H1 (cell line): Measurements from ENCODE around the gene SNRNP200. TPM values are rescaled to one million over a fixed set of nuclear protein-coding genes. Genes with fewer than 3 reads are reported as not detected.

ENCODE experiments used
- CTCF ChIA-PET: fragments of 300-600 bp; sonication (Branson Sonifier 250); formaldehyde crosslinking; loops from one replicate; lab custom pipeline; 2021; ENCODE audit not compliant: partially characterized antibody; lab: Charles Lee
- POLR2A ChIA-PET: fragments of 300-600 bp; sonication (Branson Sonifier 250); formaldehyde crosslinking; loops from one replicate; lab custom pipeline; 2021; ENCODE audit warnings: inconsistent platforms; ENCODE audit not compliant: partially characterized antibody; lab: Charles Lee
- DNase-seq, 2 experiments: peaks; one replicate each; pipeline versions ENCODE4 v3.0.0 to v3.0.0-alpha.2; 2010 to 2022; ENCODE audit warnings: low spot score in 2 of 2, low read depth in 1 of 2, mixed read lengths in 1 of 2
- FAIRE-seq: peaks from 2 replicates; lab custom pipeline; 2011; peaks lifted over from hg19 to GRCh38; lab: Jason Lieb, UNC
- H2AFZ ChIP-seq: 2 replicates; pipeline ENCODE4 v1.8.1; 2012; ENCODE audit warnings: low read length, inconsistent platforms
- H2AK5ac ChIP-seq: 2 replicates; pipeline ENCODE4 v1.6.1; 2013; ENCODE audit warnings: low read depth, low read length
- H2BK120ac ChIP-seq: replicated peaks from 2 replicates; pipeline ENCODE3; 2013; ENCODE audit warnings: low read depth, low read length, inconsistent platforms
- H2BK12ac ChIP-seq: 2 replicates; pipeline ENCODE4 v1.6.1; 2013; ENCODE audit warnings: low read depth, low read length
- H2BK15ac ChIP-seq: 2 replicates; pipeline ENCODE4 v1.6.1; 2013; ENCODE audit warnings: low read length
- H2BK20ac ChIP-seq: 2 replicates; pipeline ENCODE4 v1.6.1; 2013; ENCODE audit warnings: low read length
- H2BK5ac ChIP-seq: 2 replicates; pipeline ENCODE4 v1.6.1; 2013; ENCODE audit warnings: low read depth, low read length
- H3K14ac ChIP-seq: 2 replicates; pipeline ENCODE4 v1.6.1; 2013; ENCODE audit warnings: inconsistent platforms; ENCODE audit not compliant: insufficient read length
- H3K18ac ChIP-seq: 2 replicates; pipeline ENCODE4 v1.6.1; 2013; ENCODE audit warnings: low read length; ENCODE audit errors: extremely low read depth
- H3K23ac ChIP-seq: 2 replicates; pipeline ENCODE4 v1.6.1; 2013; ENCODE audit warnings: inconsistent platforms; ENCODE audit not compliant: insufficient read length
- H3K23me2 ChIP-seq: 2 replicates; pipeline ENCODE4 v1.6.1; 2013; ENCODE audit warnings: low read depth, low read length
- H3K27ac ChIP-seq: 2 replicates; pipeline ENCODE4 v1.6.1; 2011; ENCODE audit warnings: low read depth, low read length, inconsistent platforms
- H3K27me3 ChIP-seq, 4 experiments: replicated peaks in 1 of 4; 1 replicate in 1 of 4; 2 replicates in 3 of 4; pipeline versions ENCODE4 v1.6.1 to v1.8.1; 2011 to 2013; ENCODE audit warnings: low read length in 3 of 4, mild to moderate bottlenecking in 3 of 4, inconsistent platforms in 2 of 4, mixed read lengths in 2 of 4, moderate library complexity in 1 of 4; ENCODE audit not compliant: control insufficient read depth in 3 of 4, insufficient read depth in 3 of 4; ENCODE audit errors: extremely low read depth in 1 of 4
- H3K36me3 ChIP-seq, 4 experiments: 2 replicates each; pipeline versions ENCODE4 v1.6.1 to v1.8.1; 2011 to 2013; ENCODE audit warnings: mild to moderate bottlenecking in 4 of 4, low read length in 3 of 4, moderate library complexity in 2 of 4, control low read depth in 1 of 4, inconsistent platforms in 1 of 4; ENCODE audit not compliant: insufficient read depth in 4 of 4, control insufficient read depth in 2 of 4
- H3K4ac ChIP-seq: replicated peaks from 2 replicates; pipeline ENCODE3; 2013; ENCODE audit warnings: low read length, low read depth, mixed read lengths, inconsistent platforms; ENCODE audit not compliant: insufficient read length
- H3K4me1 ChIP-seq, 4 experiments: replicated peaks in 1 of 4; 1 replicate in 1 of 4; 2 replicates in 3 of 4; pipeline versions ENCODE4 v1.6.1 to v1.8.1; 2011 to 2013; ENCODE audit warnings: low read length in 3 of 4, inconsistent platforms in 2 of 4, mixed read lengths in 1 of 4; ENCODE audit not compliant: insufficient read depth in 4 of 4, control insufficient read depth in 3 of 4
- H3K4me2 ChIP-seq, 2 experiments: 2 replicates each; pipeline versions ENCODE4 v1.6.1 to v1.8.1; 2011 to 2013; ENCODE audit warnings: low read depth in 2 of 2, low read length in 2 of 2, control low read depth in 1 of 2, inconsistent platforms in 1 of 2, mild to moderate bottlenecking in 1 of 2; ENCODE audit not compliant: insufficient read depth in 1 of 2
- H3K4me3 ChIP-seq, 4 experiments: fragments of 200-600, 300-600 bp in 1 of 4; sonication (generic), shearing (Covaris generic), sonication (Bioruptor Twin) in 1 of 4; 2 replicates each; pipeline versions ENCODE4 v1.5.1 to v1.8.1; 2011 to 2016; ENCODE audit warnings: low read length in 4 of 4, low read depth in 3 of 4, control low read depth in 2 of 4, inconsistent platforms in 2 of 4, mild to moderate bottlenecking in 2 of 4, mixed read lengths in 1 of 4, moderate library complexity in 1 of 4; ENCODE audit not compliant: insufficient read depth in 2 of 4; ENCODE audit errors: extremely low read depth in 1 of 4
- H3K56ac ChIP-seq: replicated peaks from 2 replicates; pipeline ENCODE3; 2013; ENCODE audit warnings: low read depth, mild to moderate bottlenecking, mixed read lengths, low read length, inconsistent platforms; ENCODE audit not compliant: insufficient read length
- H3K79me1 ChIP-seq: 2 replicates; pipeline ENCODE4 v1.6.1; 2013; ENCODE audit warnings: low read depth, low read length, control low read depth
- H3K79me2 ChIP-seq, 2 experiments: 2 replicates each; pipeline versions ENCODE4 v1.6.1 to v1.8.1; 2012 to 2013; ENCODE audit warnings: low read length in 2 of 2, mild to moderate bottlenecking in 2 of 2, inconsistent platforms in 1 of 2; ENCODE audit not compliant: insufficient read depth in 2 of 2, control insufficient read depth in 1 of 2
- H3K9ac ChIP-seq, 4 experiments: replicated peaks in 1 of 4; 1 replicate in 1 of 4; 2 replicates in 3 of 4; pipeline versions ENCODE4 v1.6.1 to v1.8.1; 2011 to 2013; ENCODE audit warnings: low read depth in 3 of 4, low read length in 3 of 4, control low read depth in 2 of 4, mild to moderate bottlenecking in 2 of 4, moderate library complexity in 2 of 4, inconsistent platforms in 1 of 4; ENCODE audit errors: extremely low read depth in 1 of 4
- H3K9me3 ChIP-seq, 2 experiments: 2 replicates each; pipeline versions ENCODE4 v1.6.1 to v1.8.1; 2012 to 2013; ENCODE audit warnings: mild to moderate bottlenecking in 2 of 2, moderate library complexity in 2 of 2, control low read depth in 1 of 2, inconsistent platforms in 1 of 2, low read depth in 1 of 2, low read length in 1 of 2, mixed read lengths in 1 of 2; ENCODE audit not compliant: insufficient read depth in 2 of 2
- H4K20me1 ChIP-seq, 2 experiments: replicated peaks in 1 of 2; 2 replicates each; pipeline versions ENCODE3 to v1.8.1; 2011 to 2013; ENCODE audit warnings: inconsistent platforms in 2 of 2, low read length in 2 of 2, mild to moderate bottlenecking in 1 of 2; ENCODE audit not compliant: insufficient read depth in 2 of 2, control insufficient read depth in 1 of 2
- H4K5ac ChIP-seq: 2 replicates; pipeline ENCODE4 v1.6.1; 2013; ENCODE audit warnings: low read length, low read depth, mixed read lengths, inconsistent platforms; ENCODE audit not compliant: insufficient read length
- H4K8ac ChIP-seq: 2 replicates; pipeline ENCODE4 v1.8.0; 2013; ENCODE audit warnings: mild to moderate bottlenecking, moderate library complexity, low read length, inconsistent platforms; ENCODE audit not compliant: insufficient read depth; ENCODE audit errors: extremely low read depth
- H4K91ac ChIP-seq: replicated peaks from 2 replicates; pipeline ENCODE3; 2013; ENCODE audit warnings: low read length, mixed read lengths, inconsistent platforms; ENCODE audit not compliant: insufficient read length
- TAF7 ChIP-seq: optimal IDR thresholded peaks from 2 replicates; pipeline ENCODE3; 2011; ENCODE audit warnings: low read depth, mild to moderate bottlenecking, inconsistent platforms, low read length, moderate library complexity, borderline replicate concordance
- WGBS, 2 experiments: shearing (Covaris generic) in 1 of 2; methylation state at CpG; one replicate each; pipeline versions ENCODE4 v1.1.6 to v1.1.7; 2013 to 2015; ENCODE audit warnings: low lambda C conversion rate in 2 of 2, mixed read lengths in 2 of 2, inconsistent platforms in 1 of 2, low coverage in 1 of 2, missing lambda C conversion rate in 1 of 2; ENCODE audit not compliant: insufficient replicate concordance in 2 of 2, insufficient coverage in 1 of 2, insufficient read length in 1 of 2; ENCODE audit errors: extremely low coverage in 1 of 2, missing lambda C conversion rate in 1 of 2; 5-methylcytosine and 5-hydroxymethylcytosine counted together
- polyA plus RNA-seq, 7 experiments: library from polyadenylated mRNA; depleted of rRNA in 3 of 7; stranded (reverse) in 5 of 7; unstranded in 2 of 7; fragments of >200 nt in 5 of 7; fragments of 200-250 nt in 2 of 7; gene quantifications; 1 replicate in 5 of 7; 2 replicates in 1 of 7; 4 replicates in 1 of 7; pipeline versions ENCODE4 v1.2.1 to v1.2.3, GENCODE V29; 2011 to 2013; ENCODE audit warnings: missing spikeins in 2 of 7, mixed read lengths in 2 of 7
- total RNA-seq: library from RNA; stranded (reverse); fragmentation: NEBNext Ultra II Directional; extraction: Animal tissue kit (Norgen Biotek cat#: 25700); gene quantifications from 2 replicates; pipeline ENCODE4 v1.2.1, GENCODE V29; 2021

Gene SNRNP200
- total and polyA plus RNA-seq, 2 of the 8 experiments (the other 6 are each of a cell fraction or from before 2014, with no cell fraction given): 190 to 289 TPM

DNA sequence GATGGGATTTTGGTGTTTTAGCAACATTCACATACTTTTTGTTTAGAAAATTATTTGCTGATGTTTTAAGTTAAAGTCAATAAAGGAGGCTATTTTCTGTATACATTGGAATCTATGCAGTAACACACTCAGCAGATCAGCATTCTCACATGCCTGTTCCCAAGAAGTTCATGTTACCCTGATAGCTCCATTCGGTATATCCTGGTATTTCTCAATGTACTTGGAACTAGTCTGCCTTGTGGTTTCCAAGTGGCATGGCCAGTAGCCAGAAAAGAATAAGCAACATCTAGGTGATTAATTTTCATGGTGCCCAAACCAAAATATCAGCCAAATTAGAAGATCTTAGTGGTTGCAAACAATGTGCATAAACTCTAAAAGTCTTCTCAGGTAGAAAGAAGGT is 25.1 kb upstream of the SNRNP200 start:
- Histone ChIP-seq H2BK12ac (no peak overlapping the region), H3K9ac (no peak overlapping the region), H3K56ac (no peak overlapping the region), H3K9me3 (no peaks in the 10 kb centered on the region), H3K4me1 (peaks cover 0 to 4% (median 0%) of the 10 kb centered on the region in 4 experiments; a peak in 4 of 7 replicates), H2AFZ (no peak overlapping the region), H2BK5ac (no peak overlapping the region), H3K4ac (no peak overlapping the region), H3K14ac (no peak overlapping the region), H2AK5ac (no peak overlapping the region), H3K36me3 (peaks cover 0 to 4% (median 2%) of the 10 kb centered on the region in 4 experiments; a peak in 3 of 8 replicates), H3K23ac (no peak overlapping the region), H2BK20ac (no peak overlapping the region), H4K91ac (no peak overlapping the region), H3K27me3 (no peaks in the 10 kb centered on the region), H3K4me2 (no peak overlapping the region), H3K79me1 (peaks cover 2% of the 10 kb centered on the region; the same call in 1 of the 2 replicates), H4K5ac (no peak overlapping the region), H3K18ac (no peak overlapping the region), H4K8ac (no peak overlapping the region), H2BK15ac (no peak overlapping the region), H3K27ac (no peak overlapping the region), H4K20me1 (no peaks in the 10 kb centered on the region), H3K23me2 (no peaks in the 10 kb centered on the region; the same call in 1 of the 2 replicates), H2BK120ac (no peak overlapping the region), H3K79me2 (no peaks in the 10 kb centered on the region), H3K4me3 (no peak overlapping the region)
- FAIRE-seq: no peak
- POLR2A ChIA-PET: interaction anchor here (0.6 to 1.5 kb wide), 2 partner anchors 8 to 12 kb away, joined by 3 to 4 read pairs; no protein-coding TSS in a partner anchor
- WGBS, 2 experiments: 96% methylated on average over 1 of the region's 1 CpG; no CpG with 5 or more reads in 1 of the 2 experiments
- DNase-seq: no peak
- CTCF ChIA-PET: no interaction called here
- TF ChIP-seq TAF7: no peak
